NCI-H526 treated with DMSO at 0.1 percent for 48 hours (cell line): Measurements from ENCODE around the gene MAP3K15.
A peak's percentile ranks its signal among the peaks of the same experiment; 100 is the strongest.

Experiments
- DNase-seq: peaks from one replicate; lab custom pipeline; 2025; lab: John Stamatoyannopoulos, UW

The MAP3K15 gene

GRCh38 chrX:19514791-19515614 lies at the start of gene MAP3K15:
TSS of gene MAP3K15 (minus strand) at chrX:19515508. CDS start at chrX:19515261, 247 bp downstream.
- no peak for DNase-seq

GRCh38 chrX:19564606-19565005 lies 49.3 kb upstream of the MAP3K15 start:
- DNase-seq = no peak

GRCh38 chrX:19563746-19564145 lies 48.4 kb upstream of the MAP3K15 start:
- no peak for DNase-seq

DNA sequence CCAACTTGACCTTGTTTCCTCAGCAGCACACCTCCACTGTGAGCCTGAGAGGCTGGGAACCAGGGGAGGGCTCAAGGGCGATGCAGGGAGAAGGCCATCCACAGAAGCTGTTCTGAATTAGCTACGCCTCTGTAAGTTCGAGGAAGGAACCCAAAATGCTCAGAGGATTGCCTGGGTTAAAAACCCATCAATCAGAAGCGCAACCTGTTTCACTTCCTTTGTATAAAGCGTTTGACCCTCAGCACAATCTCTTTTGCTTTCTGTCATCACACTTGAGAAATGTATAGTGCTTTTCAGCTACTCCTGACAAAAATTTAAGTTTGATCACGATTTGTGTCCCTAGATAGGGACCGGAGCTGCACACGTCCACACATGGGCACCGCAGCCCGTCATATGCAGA lies 48.0 kb upstream of the MAP3K15 start:
- DNase-seq = no peak

DNA sequence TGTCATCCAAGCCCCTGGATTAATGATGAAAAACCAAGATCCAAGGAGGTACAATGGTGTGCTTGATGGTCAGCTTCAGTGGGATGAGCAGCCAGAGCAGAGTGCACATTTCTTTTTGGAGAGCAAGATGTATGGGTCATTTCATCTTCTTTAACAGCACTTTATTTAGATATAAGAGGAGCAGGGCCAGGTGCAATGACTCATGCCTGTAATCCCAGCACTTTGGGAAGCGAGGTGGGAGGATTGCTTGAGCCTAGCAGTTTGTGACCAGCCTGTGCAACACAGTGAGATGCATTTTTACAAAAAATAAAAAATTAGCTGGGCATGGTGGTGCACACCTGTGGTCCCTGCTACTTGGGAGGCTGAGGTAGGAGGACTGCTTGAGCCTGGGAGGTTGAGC lies 45.3 kb upstream of the MAP3K15 start:
- DNase-seq = no peak

DNA sequence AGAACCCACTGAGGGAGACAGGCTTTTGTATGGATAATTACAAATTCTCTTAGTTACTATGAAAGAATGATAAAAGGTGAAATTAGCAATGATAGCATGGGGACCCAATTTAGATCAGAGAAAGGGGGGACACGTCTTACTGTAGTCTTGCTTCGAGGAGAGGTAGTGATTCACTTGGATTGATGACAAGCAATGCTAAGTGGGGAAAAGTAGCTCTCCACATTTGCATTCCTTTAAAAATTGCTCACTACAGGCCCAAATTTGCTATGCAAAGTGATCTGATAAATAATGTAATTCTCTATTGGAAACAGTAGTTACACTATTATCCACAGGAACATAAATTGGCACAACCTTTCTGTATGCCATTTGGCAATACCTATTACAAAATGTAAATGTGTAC lies 42.5 kb upstream of the MAP3K15 start:
- no peak for DNase-seq

DNA sequence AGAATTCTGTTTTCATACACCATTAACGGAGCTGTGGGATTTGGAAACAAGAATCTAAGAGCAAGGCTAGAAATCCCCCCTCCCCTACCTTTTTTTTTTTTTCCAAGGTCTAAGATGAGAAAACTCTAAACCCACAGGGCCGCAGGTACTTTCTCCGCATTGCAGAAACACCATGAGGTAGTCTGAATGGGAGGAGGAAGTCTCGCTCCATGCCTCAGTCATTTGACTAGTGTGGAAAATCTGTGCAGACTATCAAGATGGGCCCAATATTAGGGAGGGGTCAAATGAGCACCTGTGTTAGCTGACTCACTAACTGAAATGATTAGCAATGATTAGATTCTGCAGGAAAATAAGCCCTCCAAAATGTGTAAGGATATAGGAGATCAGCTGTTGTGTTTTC lies 40.9 kb upstream of the MAP3K15 start:
- no peak for DNase-seq

DNA sequence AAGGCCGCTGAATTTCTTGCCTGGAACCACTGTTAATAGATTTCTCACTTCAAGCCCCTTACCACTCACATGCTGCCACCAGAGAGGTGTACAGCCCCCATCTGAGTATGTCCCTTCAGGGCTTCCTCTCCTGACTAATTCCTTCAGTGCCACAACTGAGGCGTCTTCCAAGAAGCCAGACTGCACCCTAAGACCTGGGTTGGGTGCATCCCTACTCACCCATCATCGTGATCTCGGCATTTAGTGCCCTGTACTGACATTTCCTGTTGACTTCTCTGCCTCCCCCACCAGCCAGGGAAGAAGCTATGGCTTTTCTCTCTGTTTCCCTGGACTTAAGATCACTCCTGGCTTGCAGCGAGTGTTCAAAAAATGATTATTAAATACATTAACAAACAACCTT lies 40.4 kb upstream of the MAP3K15 start:
- no peak for DNase-seq

DNA sequence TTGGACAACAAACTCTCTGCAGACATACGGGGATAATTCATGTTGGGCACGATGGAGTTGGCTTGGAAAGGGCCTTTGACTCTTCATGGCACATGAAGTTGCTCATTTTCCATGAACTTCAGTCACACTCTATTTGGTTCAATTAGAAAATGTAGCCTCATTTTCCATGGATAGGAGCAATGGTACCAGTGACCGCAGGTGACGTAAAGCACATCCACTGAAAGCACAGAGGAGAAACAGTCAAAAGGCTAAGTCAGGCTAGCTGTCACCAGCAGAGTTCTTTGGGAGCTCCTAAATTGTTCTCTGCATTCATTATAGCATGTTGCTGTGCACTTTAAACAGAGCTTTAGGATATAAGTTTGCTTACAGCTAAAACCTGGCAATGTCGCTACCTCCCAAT lies 39.9 kb upstream of the MAP3K15 start:
- DNase-seq = no peak

GRCh38 chrX:19554786-19555185 lies 39.5 kb upstream of the MAP3K15 start:
- no peak for DNase-seq

- DNase-seq = no peak
Observed at GRCh38 chrX:19552793-19553192, 37.5 kb upstream of the MAP3K15 start.

GRCh38 chrX:19549838-19550237 lies 34.5 kb upstream of the MAP3K15 start:
- no peak for DNase-seq

DNA sequence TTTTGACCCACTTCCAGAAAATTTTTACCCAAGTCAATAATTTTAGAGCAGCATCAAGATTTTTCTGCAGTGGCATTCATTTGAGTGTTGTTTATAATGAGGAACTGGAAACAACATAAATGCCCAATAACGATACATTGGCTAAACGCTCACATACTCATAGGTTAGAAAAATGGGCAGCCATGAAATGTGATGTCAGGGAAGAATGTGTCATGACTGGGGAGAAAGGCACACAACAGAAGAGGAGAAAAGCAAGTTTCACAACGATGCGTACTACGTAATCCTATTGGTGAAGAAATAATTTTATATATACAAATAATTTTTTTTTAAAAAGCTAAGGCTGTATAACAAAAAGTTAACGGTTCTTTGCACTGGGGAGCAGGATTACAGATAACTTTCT lies 33.6 kb upstream of the MAP3K15 start:
- DNase-seq = no peak

GRCh38 chrX:19548279-19548678 lies 33.0 kb upstream of the MAP3K15 start:
- DNase-seq = no peak

DNA sequence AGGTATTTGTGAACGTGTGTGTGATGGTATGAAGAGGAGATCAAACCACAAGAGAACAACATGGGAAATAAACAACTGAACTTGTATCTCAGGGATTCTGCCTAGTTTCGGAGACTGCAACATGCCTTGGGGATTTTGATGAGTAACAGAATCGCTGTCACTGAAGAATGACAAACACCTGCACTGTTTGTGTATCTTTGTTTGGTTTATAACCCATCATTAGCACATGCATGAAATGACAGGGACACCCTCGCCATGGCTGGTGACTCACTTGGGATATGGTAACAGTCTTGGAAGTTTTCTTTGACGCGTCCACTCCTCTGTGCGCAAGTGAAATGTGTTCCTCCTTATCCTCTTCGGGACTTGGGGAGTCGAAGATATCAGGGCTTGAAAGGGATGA lies 30.3 kb upstream of the MAP3K15 start:
- DNase-seq = no peak

GRCh38 chrX:19544693-19545305 lies 29.5 kb upstream of the MAP3K15 start:
- peak; percentile 9 for DNase-seq

- no peak for DNase-seq
Observed at GRCh38 chrX:19543951-19544381, 28.7 kb upstream of the MAP3K15 start.

- DNase-seq = no peak
Observed at GRCh38 chrX:19543020-19543715, 27.9 kb upstream of the MAP3K15 start.

GRCh38 chrX:19541931-19542330 lies 26.6 kb upstream of the MAP3K15 start:
- DNase-seq = no peak

- DNase-seq = no peak
Observed at GRCh38 chrX:19541196-19541595, 25.9 kb upstream of the MAP3K15 start.

- no peak for DNase-seq
Observed at GRCh38 chrX:19540076-19540475, 24.8 kb upstream of the MAP3K15 start.

DNA sequence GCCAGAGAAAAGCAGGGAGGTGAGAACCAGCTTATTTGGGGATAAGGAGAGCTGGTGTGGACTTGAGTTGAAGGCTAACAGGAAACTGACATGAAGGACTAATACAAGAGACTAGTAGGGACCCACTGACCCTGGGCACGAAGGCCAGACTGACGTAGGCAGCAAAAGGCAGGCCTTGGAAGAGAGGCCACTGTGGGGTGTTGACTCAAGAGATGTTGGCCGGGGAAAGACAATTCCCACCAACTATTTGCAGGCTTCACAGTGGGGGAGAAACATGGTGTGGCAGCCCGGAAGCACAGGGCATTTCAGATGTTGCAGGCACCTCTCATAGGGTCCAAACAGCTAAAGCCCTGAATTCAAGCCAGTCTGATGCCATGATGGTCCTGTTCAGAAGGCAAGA lies 24.4 kb upstream of the MAP3K15 start:
- DNase-seq = no peak

DNA sequence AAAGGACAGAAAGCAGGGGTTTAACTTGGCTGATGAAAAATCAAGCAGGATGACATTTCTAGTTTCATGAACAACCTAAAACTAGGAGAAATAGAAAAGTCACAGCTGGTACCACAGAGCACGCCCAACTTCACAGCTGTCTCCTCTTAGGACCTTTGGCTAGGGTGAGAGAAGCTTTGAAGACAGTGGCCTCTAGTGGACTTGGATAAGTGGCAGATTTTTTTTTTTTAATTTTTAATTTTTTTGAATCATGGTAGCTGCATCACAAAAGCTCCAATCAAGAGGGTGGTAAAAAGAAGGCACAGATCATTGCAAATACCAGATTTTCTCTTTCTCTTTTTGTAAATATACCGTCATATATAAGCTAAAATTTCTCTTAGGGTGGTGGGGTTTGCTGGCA lies 20.2 kb upstream of the MAP3K15 start:
- no peak for DNase-seq
